Heart right ventricle (tissue), 16 donors: ENCODE measurements around the gene FAM229A. TPM values are rescaled to one million over a fixed set of nuclear protein-coding genes. Genes with fewer than 3 reads are reported as not detected.

ENCODE experiments used
- ATAC-seq, 8 donors: fragments of 200-7000 bp; cut with Tn5 transposase; one replicate each; pipeline ENCODE4 v1.9.1; 2020; ENCODE audit warnings: mild to moderate bottlenecking in 8 of 8, moderate library complexity in 8 of 8, moderate number of reproducible peaks in 1 of 8
- DNase-seq, 2 donors: peaks; one replicate each; pipeline ENCODE4 v3.0.0-alpha.2; 2020
- H3K27ac ChIP-seq, 10 donors: fragments of 200-600 bp; sonication (generic) in 2 of 10; one replicate each; pipeline versions ENCODE4 v1.5.0 to v1.8.0; 2020 to 2022; ENCODE audit warnings: mild to moderate bottlenecking in 3 of 10
- H3K27me3 ChIP-seq, 7 donors: fragments of 200-600 bp; one replicate each; pipeline ENCODE4 v1.8.0; 2021 to 2022; ENCODE audit warnings: mild to moderate bottlenecking in 2 of 7
- H3K36me3 ChIP-seq, 9 donors: fragments of 200-600 bp; sonication (generic) in 1 of 9; one replicate each; pipeline versions ENCODE4 v1.5.0 to v1.8.0; 2020 to 2022; ENCODE audit warnings: mild to moderate bottlenecking in 2 of 9
- H3K4me1 ChIP-seq, 9 donors: fragments of 200-600 bp; sonication (generic) in 1 of 9; one replicate each; pipeline versions ENCODE4 v1.5.0 to v1.8.0; 2020 to 2022; ENCODE audit warnings: mild to moderate bottlenecking in 4 of 9
- H3K4me3 ChIP-seq, 10 donors: fragments of 200-600 bp; sonication (generic) in 2 of 10; one replicate each; pipeline versions ENCODE4 v1.5.0 to v1.8.0; 2020 to 2022; ENCODE audit warnings: mild to moderate bottlenecking in 7 of 10, moderate library complexity in 2 of 10
- H3K9me3 ChIP-seq, 11 donors: fragments of 200-600 bp in 10 of 11; sonication (generic) in 2 of 11; one replicate each; pipeline versions ENCODE4 v1.5.0 to v1.8.0; 2013 to 2022; ENCODE audit warnings: mild to moderate bottlenecking in 2 of 11, control low read depth in 1 of 11, moderate library complexity in 1 of 11
- CTCF ChIP-seq, 9 donors: fragments of 200-600 bp; sonication (generic) in 2 of 9; IDR thresholded peaks; one replicate each; pipeline versions ENCODE4 v1.5.0 to v1.8.0; 2021 to 2022; ENCODE audit warnings: antibody characterized with exemption in 9 of 9, mild to moderate bottlenecking in 5 of 9, moderate library complexity in 1 of 9
- WGBS, 2 donors: extraction: QIAGEN DNeasy Blood & Tissue Kit; methylation state at CpG; one replicate each; pipeline ENCODE4 v1.1.7; 2013; ENCODE audit warnings: inconsistent platforms in 1 of 2; 5-methylcytosine and 5-hydroxymethylcytosine counted together
- intact Hi-C, 10 donors: fragments of 100-400 bp; cut with DNase I; formaldehyde crosslinking; loops; one replicate each; pipeline versions ENCODE4 v1.11.1 to v1.14.2; 2022
- polyA plus RNA-seq, 2 donors: library from polyadenylated mRNA; stranded (reverse); fragments of 200-250 nt; gene quantifications; one replicate each; pipeline ENCODE4 v1.2.3, GENCODE V29; 2013
- total RNA-seq, 10 donors: library from RNA; stranded (reverse); fragmentation: NEBNext Ultra II Directional in 3 of 10; extraction: Animal tissue kit (Norgen Biotek cat#: 25700) in 3 of 10; gene quantifications; one replicate each; pipeline versions ENCODE4 v1.2.1 to v1.2.4, GENCODE V29; 2021 to 2023
- donor health status: Arrhythmogenic right ventricular cardiomyopathy.
- donor health status: ischemic (EF 13 %, LVEDD 7.1; RV severe dilation, severe dysfunction).
- donor health status: healthy with polysubstance abuse.
- donor health status: DM: no; HTN: yes; CAD: no.
- donor health status: DM: no; HTN: no; CAD: no.
- donor health status: ischemic (EF 25% LVEDD 6.9; RV normal size, moderate dysfunction).
- donor health status: ischemic (EF 25% LVEDD 5.7; RV mildly dilated, moderate dysfunction).
- donor health status: healthy.
- donor health status: DM: yes; HTN: yes; CAD: no.
- donor health status: Ischemic cardiomyopathy.
- donor health status: ischemic (EF 35%, LVEDD 5.7; RV mildly dilated, moderate dysfunction).
- donor health status: nonischemic (EF 11% LVEDD 7.7; RV severe dilation, severe dysfunction).
- donor health status: DM: yes; HTN: yes; CAD: no.
- donor health status: PGD.
- donor health status: ischemic (EF 29% LVEDD 5.4; RV normal size, mild dysfunction).
- donor health status: nonischemic (EF 23%, LVEDD 6.1; RV moderate dilation, normal function).

FAM229A gene
- total and polyA plus RNA-seq, 12 donors = 0.93 to 13.4 (median 2.3) TPM

GRCh38 chr1:32353886-32354570 lies 8.3 kb downstream of the FAM229A start:
- Histone ChIP-seq H3K36me3 (peaks cover 0 to 4% (median 0%) of the 10 kb centered on the region in 9 donors), H3K27me3 (no peaks in the 10 kb centered on the region), H3K4me3 (no peak overlapping the region), H3K27ac (peak overlapping the region; percentile 32 to 98 (median 95)), H3K4me1 (peaks cover 11 to 54% (median 49%) of the 10 kb centered on the region in 9 donors), H3K9me3 (no peaks in the 10 kb centered on the region)
- ATAC-seq (peak in 3 of 8 donors; percentile 6 to 21 (median 20)), DNase-seq (peak; percentile 49 to 51)
- intact Hi-C loops = loop anchor here in 1 of 10 donors (5.0 kb wide), 1 partner anchor 38 kb away; the partner anchor contains the start of gene BSDC1
- 20 to 25% methylated on average over 2 of the region's 2 CpGs for WGBS, 2 donors
- TF ChIP-seq CTCF (IDR thresholded peaks at IDR 0.05) = no peak

GRCh38 chr1:32353431-32353830 lies 8.9 kb downstream of the FAM229A start:
- Histone ChIP-seq H3K4me1 (peaks cover 11 to 60% (median 54%) of the 10 kb centered on the region in 9 donors), H3K27ac (peak overlapping the region in 9 of 10 donors; percentile 57 to 98 (median 95)), H3K4me3 (no peak overlapping the region), H3K9me3 (no peaks in the 10 kb centered on the region), H3K27me3 (no peaks in the 10 kb centered on the region), H3K36me3 (peaks cover 0 to 4% (median 0%) of the 10 kb centered on the region in 9 donors)
- intact Hi-C loops = loop anchor here in 1 of 10 donors (5.0 kb wide), 1 partner anchor 39 kb away; the partner anchor contains the start of gene BSDC1
- ATAC-seq = peak in 1 of 8 donors; percentile 6
- TF ChIP-seq CTCF (IDR thresholded peaks at IDR 0.05) = no peak
- no peak for DNase-seq
- 50 to 62% methylated on average over 2 of the region's 2 CpGs for WGBS, 2 donors

GRCh38 chr1:32352831-32353383 lies 9.4 kb downstream of the FAM229A start:
- DNase-seq (no peak), ATAC-seq (no peak)
- Histone ChIP-seq H3K4me1 (peaks cover 11 to 63% (median 54%) of the 10 kb centered on the region in 9 donors), H3K27me3 (no peaks in the 10 kb centered on the region), H3K4me3 (peak overlapping the region in 5 of 10 donors; percentile 63 to 84 (median 79)), H3K36me3 (peaks cover 0 to 4% (median 0%) of the 10 kb centered on the region in 9 donors), H3K27ac (peak overlapping the region in 9 of 10 donors; percentile 91 to 98 (median 95)), H3K9me3 (no peaks in the 10 kb centered on the region)
- intact Hi-C loops = loop anchor here in 1 of 10 donors (5.0 kb wide), 1 partner anchor 39 kb away; the partner anchor contains the start of gene BSDC1
- no peak for TF ChIP-seq CTCF (IDR thresholded peaks at IDR 0.05)
- 71 to 79% methylated on average over 2 of the region's 2 CpGs for WGBS, 2 donors

- H3K9me3 ChIP-seq = no peaks in the 10 kb centered on the region
- H3K4me1 ChIP-seq = peaks cover 11 to 64% (median 54%) of the 10 kb centered on the region in 9 donors
- H3K4me3 ChIP-seq = peak overlapping the region; percentile 57 to 84 (median 75)
- intact Hi-C loops = loop anchor here in 1 of 10 donors (5.0 kb wide), 1 partner anchor 40 kb away; the partner anchor contains the start of gene BSDC1
- peak overlapping the region; percentile 85 to 98 (median 95) for H3K27ac ChIP-seq
- H3K36me3 ChIP-seq = peaks cover 0 to 4% (median 0%) of the 10 kb centered on the region in 9 donors
- DNase-seq (no peak), ATAC-seq (peak in 1 of 8 donors; percentile 3)
- H3K27me3 ChIP-seq = no peaks in the 10 kb centered on the region
- TF ChIP-seq CTCF (IDR thresholded peaks at IDR 0.05) = peak in 1 of 9 donors; percentile 0
- WGBS, 2 donors = 32 to 42% methylated on average over 8 of the region's 8 CpGs
Measured at GRCh38 chr1:32352239-32352745, 10.0 kb downstream of the FAM229A start.
